ENCODE measurements around the gene RRM2.

Gene RRM2

GRCh38 chr2:10171006-10171800 is 48.7 kb downstream of the RRM2 start:
- no peaks in the 10 kb centered on the region for H3K27me3 ChIP-seq (ENCODE audit: insufficient read depth, low read depth)
- no peaks in the 10 kb centered on the region for H4K20me1 ChIP-seq (ENCODE audit: insufficient read depth)
- H3K27ac ChIP-seq: no peak overlapping the region
- no peak overlapping the region for H3K4me2 ChIP-seq
- H3K79me2 ChIP-seq (ENCODE audit: insufficient read depth, low read depth): no peaks in the 10 kb centered on the region
- no peak overlapping the region for H2AFZ ChIP-seq (ENCODE audit: low read depth)
- H3K4me3 ChIP-seq (IDR thresholded peaks at IDR 0.05; ENCODE audit: insufficient read depth, low read depth, low read length): no peak overlapping the region
- no peaks in the 10 kb centered on the region for H3K36me3 ChIP-seq (ENCODE audit: insufficient read depth)
- H3K9ac ChIP-seq: no peak overlapping the region
- no peak for TF ChIP-seq CTCF (conservative IDR thresholded peaks at IDR 0.05; ENCODE audit: low read depth, low read length)
- H3K4me1 ChIP-seq (ENCODE audit: low read depth, poor library complexity, severe bottlenecking): no peaks in the 10 kb centered on the region

GRCh38 chr2:10172033-10172871 is 49.7 kb downstream of the RRM2 start:
- no peaks in the 10 kb centered on the region for H3K36me3 ChIP-seq (ENCODE audit: insufficient read depth)
- no peaks in the 10 kb centered on the region for H3K27me3 ChIP-seq (ENCODE audit: insufficient read depth, low read depth)
- no peaks in the 10 kb centered on the region for H3K4me1 ChIP-seq (ENCODE audit: low read depth, poor library complexity, severe bottlenecking)
- H3K79me2 ChIP-seq (ENCODE audit: insufficient read depth, low read depth): no peaks in the 10 kb centered on the region
- H3K9ac ChIP-seq: no peak overlapping the region
- no peak overlapping the region for H3K27ac ChIP-seq
- no peak overlapping the region for H3K4me3 ChIP-seq (IDR thresholded peaks at IDR 0.05; ENCODE audit: insufficient read depth, low read depth, low read length)
- no peak overlapping the region for H2AFZ ChIP-seq (ENCODE audit: low read depth)
- no peak for TF ChIP-seq CTCF (conservative IDR thresholded peaks at IDR 0.05; ENCODE audit: low read depth, low read length)
- H3K4me2 ChIP-seq: no peak overlapping the region
- no peaks in the 10 kb centered on the region for H4K20me1 ChIP-seq (ENCODE audit: insufficient read depth)

- Histone ChIP-seq H3K4me3 (IDR thresholded peaks at IDR 0.05; ENCODE audit: insufficient read depth, low read depth, low read length) (no peak overlapping the region), H3K79me2 (ENCODE audit: insufficient read depth, low read depth) (no peaks in the 10 kb centered on the region), H2AFZ (ENCODE audit: low read depth) (no peak overlapping the region), H3K4me2 (no peak overlapping the region), H3K4me1 (ENCODE audit: low read depth, poor library complexity, severe bottlenecking) (no peaks in the 10 kb centered on the region), H3K9ac (no peak overlapping the region), H3K27me3 (ENCODE audit: insufficient read depth, low read depth) (no peaks in the 10 kb centered on the region), H3K36me3 (ENCODE audit: insufficient read depth) (no peaks in the 10 kb centered on the region), H4K20me1 (ENCODE audit: insufficient read depth) (no peaks in the 10 kb centered on the region), H3K27ac (no peak overlapping the region)
- TF ChIP-seq CTCF (conservative IDR thresholded peaks at IDR 0.05; ENCODE audit: low read depth, low read length): no peak
Measured at GRCh38 chr2:10173258-10174005, 50.9 kb downstream of the RRM2 start.

- Histone ChIP-seq H3K4me3 (IDR thresholded peaks at IDR 0.05; ENCODE audit: insufficient read depth, low read depth, low read length) (no peak overlapping the region), H3K79me2 (ENCODE audit: insufficient read depth, low read depth) (no peaks in the 10 kb centered on the region), H3K9ac (no peak overlapping the region), H3K27ac (no peak overlapping the region), H3K36me3 (ENCODE audit: insufficient read depth) (no peaks in the 10 kb centered on the region), H3K27me3 (ENCODE audit: insufficient read depth, low read depth) (no peaks in the 10 kb centered on the region), H3K4me1 (ENCODE audit: low read depth, poor library complexity, severe bottlenecking) (no peaks in the 10 kb centered on the region), H3K4me2 (no peak overlapping the region), H4K20me1 (ENCODE audit: insufficient read depth) (no peaks in the 10 kb centered on the region), H2AFZ (ENCODE audit: low read depth) (no peak overlapping the region)
- TF ChIP-seq CTCF (conservative IDR thresholded peaks at IDR 0.05; ENCODE audit: low read depth, low read length): no peak
Measured at GRCh38 chr2:10174173-10174572, 51.6 kb downstream of the RRM2 start.

Measured in KMS-11 (cell line).